ENCODE measurements around the gene KSR2.

- TF ChIP-seq CTCF (IDR thresholded peaks at IDR 0.05) (no peak), POLR2A (IDR thresholded peaks at IDR 0.05) (no peak)
Observed at GRCh38 chr12:117467588-117467987, 501.2 kb downstream of the KSR2 start.
